Glutamatergic neuron (in vitro differentiated cells): Measurements from ENCODE around the gene P4HTM. TPM values are rescaled to one million over a fixed set of nuclear protein-coding genes. Genes with fewer than 3 reads are reported as not detected.

ENCODE experiments used
- DNase-seq: peaks from one replicate; pipeline ENCODE4 v3.0.0; 2022
- H3K27ac Mint-ChIP-seq: one replicate; pipeline ENCODE4 v1.8.0; 2020; ENCODE audit warnings: mild to moderate bottlenecking, mixed read lengths, inconsistent platforms; ENCODE audit not compliant: unreplicated experiment
- H3K27me3 Mint-ChIP-seq: one replicate; pipeline ENCODE4 v1.8.0; 2020; ENCODE audit warnings: mild to moderate bottlenecking, moderate library complexity, mixed read lengths, inconsistent platforms; ENCODE audit not compliant: unreplicated experiment
- H3K36me3 Mint-ChIP-seq: one replicate; pipeline ENCODE4 v1.8.0; 2020; ENCODE audit warnings: mild to moderate bottlenecking, mixed read lengths, inconsistent platforms; ENCODE audit not compliant: unreplicated experiment
- H3K4me1 Mint-ChIP-seq: one replicate; pipeline ENCODE4 v1.8.0; 2020; ENCODE audit warnings: mild to moderate bottlenecking, low read depth, mixed read lengths, inconsistent platforms; ENCODE audit not compliant: unreplicated experiment
- H3K4me3 Mint-ChIP-seq: one replicate; pipeline ENCODE4 v1.8.0; 2020; ENCODE audit warnings: mild to moderate bottlenecking, mixed read lengths, inconsistent platforms; ENCODE audit not compliant: unreplicated experiment
- H3K9me3 Mint-ChIP-seq: one replicate; pipeline ENCODE4 v1.8.0; 2020; ENCODE audit warnings: mild to moderate bottlenecking, moderate library complexity, mixed read lengths, inconsistent platforms; ENCODE audit not compliant: unreplicated experiment
- total RNA-seq: library from RNA; stranded (reverse); fragmentation: NEBNext Ultra II Directional; extraction: Animal tissue kit (Norgen Biotek cat#: 25700); gene quantifications from one replicate; pipeline ENCODE4 v1.2.1, GENCODE V29; 2021; ENCODE audit not compliant: unreplicated experiment
- TF ChIP-seq, protein P1 (sequence below): fragments of 200-600 bp; sonication (generic); IDR thresholded peaks from one replicate; pipeline ENCODE4 v1.5.0; 2021; ENCODE audit not compliant: partially characterized antibody, unreplicated experiment

P4HTM gene
- total RNA-seq, 1 donor from 2014 or later: 18.4 TPM

DNA sequence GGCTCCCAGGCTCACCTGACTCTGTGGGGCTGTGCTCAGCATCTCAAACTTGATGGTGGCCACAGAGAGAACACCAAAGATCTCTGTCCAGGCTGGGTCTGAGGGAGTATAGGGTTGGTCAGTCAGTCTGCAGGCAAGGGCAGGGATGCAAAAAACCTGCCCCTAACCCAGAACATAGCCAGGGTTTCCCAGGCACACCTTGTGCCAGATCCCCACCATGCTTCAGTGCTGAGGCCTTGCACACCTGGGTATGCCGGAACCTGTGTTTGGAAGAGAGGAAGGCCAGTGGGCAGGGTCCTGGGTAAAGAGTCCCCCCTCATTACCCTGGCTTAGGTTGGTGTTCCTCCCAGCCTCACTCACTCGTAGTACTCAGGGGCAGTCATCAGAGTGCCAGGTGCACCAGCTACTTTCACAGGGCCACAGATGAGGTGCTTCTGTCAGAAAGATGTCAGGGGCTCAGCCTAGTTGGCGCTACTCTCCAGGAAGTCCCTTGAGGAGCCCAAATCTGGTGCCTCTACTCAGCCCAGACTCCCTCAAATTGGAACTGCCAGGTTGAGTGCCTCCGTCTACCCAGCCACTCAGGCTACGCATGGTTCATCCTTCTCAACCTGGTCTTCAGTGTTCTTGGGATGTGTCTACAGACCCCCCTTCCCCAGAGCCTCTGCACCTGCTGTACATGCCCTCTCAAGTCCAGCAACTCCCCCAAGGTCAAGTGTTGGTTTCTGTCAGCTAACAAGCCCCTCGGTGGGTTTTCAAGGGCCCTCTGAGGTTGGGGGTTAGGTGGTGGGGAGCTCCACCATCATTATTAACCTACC is 26.6 kb downstream of the P4HTM start:
- H3K36me3 Mint-ChIP-seq: no peaks in the 10 kb centered on the region
- no peak overlapping the region for H3K4me3 Mint-ChIP-seq
- H3K27me3 Mint-ChIP-seq: peaks cover 18% of the 10 kb centered on the region
- H3K4me1 Mint-ChIP-seq: peaks cover 2% of the 10 kb centered on the region
- H3K9me3 Mint-ChIP-seq: peaks cover 11% of the 10 kb centered on the region
- TF ChIP-seq, protein P1, sequence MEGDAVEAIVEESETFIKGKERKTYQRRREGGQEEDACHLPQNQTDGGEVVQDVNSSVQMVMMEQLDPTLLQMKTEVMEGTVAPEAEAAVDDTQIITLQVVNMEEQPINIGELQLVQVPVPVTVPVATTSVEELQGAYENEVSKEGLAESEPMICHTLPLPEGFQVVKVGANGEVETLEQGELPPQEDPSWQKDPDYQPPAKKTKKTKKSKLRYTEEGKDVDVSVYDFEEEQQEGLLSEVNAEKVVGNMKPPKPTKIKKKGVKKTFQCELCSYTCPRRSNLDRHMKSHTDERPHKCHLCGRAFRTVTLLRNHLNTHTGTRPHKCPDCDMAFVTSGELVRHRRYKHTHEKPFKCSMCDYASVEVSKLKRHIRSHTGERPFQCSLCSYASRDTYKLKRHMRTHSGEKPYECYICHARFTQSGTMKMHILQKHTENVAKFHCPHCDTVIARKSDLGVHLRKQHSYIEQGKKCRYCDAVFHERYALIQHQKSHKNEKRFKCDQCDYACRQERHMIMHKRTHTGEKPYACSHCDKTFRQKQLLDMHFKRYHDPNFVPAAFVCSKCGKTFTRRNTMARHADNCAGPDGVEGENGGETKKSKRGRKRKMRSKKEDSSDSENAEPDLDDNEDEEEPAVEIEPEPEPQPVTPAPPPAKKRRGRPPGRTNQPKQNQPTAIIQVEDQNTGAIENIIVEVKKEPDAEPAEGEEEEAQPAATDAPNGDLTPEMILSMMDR: no peak
- no peak for DNase-seq
- no peak overlapping the region for H3K27ac Mint-ChIP-seq

DNA sequence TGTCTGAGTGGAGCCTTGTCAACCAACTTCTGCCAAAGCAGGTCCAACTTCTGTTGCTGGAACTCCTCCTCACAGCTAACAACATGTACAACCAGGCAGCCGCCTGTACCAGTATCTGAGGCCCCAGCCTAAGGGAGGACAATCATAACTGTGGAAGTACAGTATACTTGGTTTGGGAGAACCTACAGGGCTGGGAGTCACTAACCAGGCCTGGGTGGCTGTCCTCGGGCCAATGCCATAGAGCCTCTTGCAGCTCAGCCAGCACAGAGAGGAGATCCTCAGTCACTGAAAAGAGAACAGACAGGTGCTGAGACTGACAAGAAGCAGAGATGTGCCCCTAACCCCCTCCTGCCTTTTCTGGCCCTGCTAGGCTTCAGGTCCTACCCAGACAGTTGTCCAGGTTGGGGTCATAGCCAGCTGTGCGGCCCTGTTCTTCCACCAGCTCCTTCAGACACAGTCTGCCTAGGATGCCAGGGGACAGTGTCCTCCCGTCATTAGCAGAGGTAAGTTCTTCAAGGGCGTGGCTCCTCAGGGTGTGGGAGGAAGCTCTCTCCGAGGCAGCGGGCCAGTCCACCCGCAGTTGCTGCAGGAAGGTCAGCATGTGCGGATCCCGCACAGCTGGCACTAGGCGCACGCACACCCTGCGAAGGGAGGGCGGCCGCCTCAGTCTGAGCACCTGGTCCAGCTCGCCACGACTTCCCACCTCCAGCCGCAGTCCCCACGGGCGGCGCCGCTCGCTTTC is 27.4 kb downstream of the P4HTM start:
- H3K4me3 Mint-ChIP-seq: peak overlapping the region; percentile 80
- peaks cover 2% of the 10 kb centered on the region for H3K4me1 Mint-ChIP-seq
- no peak for DNase-seq
- H3K27ac Mint-ChIP-seq: no peak overlapping the region
- H3K27me3 Mint-ChIP-seq: peaks cover 18% of the 10 kb centered on the region
- H3K36me3 Mint-ChIP-seq: no peaks in the 10 kb centered on the region
- TF ChIP-seq, protein P1: no peak
- peaks cover 11% of the 10 kb centered on the region for H3K9me3 Mint-ChIP-seq

DNA sequence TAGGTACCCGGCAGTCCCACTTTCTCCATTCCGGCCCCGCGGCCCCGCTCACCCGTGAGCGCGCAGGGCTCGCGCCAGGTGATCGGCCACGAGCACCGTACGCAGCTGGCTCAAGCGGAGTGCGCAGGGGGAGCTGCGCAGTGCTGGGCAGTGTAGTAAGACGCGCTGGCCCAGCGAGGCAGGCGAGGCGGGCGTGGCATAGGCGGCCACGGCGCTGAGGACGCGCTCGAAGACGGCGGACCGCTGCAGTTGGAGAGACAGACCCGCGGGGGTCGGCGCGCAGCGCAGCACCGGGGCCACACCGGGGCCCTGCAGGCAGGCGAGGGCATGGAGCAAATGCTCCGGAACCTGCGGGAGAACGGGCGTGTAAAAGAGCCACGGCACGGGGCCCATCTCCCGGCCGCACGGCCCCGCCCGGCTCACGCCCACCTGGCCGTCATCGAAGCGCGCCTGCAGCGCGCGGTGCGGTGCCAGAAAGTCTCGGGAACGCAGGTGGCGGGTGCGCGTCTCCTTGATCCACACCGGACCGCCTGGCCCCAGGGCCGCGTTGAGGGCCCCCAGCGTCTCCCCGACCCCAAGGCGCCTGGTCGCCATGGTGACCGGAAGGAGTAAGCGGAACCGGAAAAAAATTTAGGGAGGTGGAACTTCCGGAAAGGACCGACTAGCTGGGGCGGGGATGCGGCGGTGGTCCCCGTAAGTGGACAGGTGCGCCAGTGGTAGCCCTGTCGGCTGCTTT is 28.1 kb downstream of the P4HTM start, which contains the start of gene DALRD3:
Gene DALRD3, minus strand, starts transcription at position 610 of the 736 bp plus-strand sequence. Its CDS starts 16 bp downstream, at position 594.
- DNase-seq: peak; percentile 68
- Mint-ChIP-seq H3K4me1 (peaks cover 6% of the 10 kb centered on the region), H3K27ac (peak within 1 kb of the TSS; percentile 78)

DNA sequence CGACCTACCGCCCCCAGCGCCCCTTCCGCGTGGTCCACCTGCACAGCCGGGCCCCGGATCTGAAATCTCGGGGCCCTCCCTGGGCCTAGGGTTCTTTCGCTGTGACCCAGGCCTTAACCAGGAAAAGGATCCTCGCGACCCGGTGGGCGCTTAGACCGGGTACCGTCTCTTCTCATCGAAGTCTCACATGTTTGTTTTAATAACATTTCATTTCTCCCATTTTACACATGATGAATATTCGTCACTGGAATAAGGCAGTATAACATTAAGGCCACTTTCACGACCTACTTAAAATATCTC is 28.6 kb downstream of the P4HTM start:
- Mint-ChIP-seq H3K4me1 (peaks cover 8% of the 10 kb centered on the region), H3K36me3 (no peaks in the 10 kb centered on the region), H3K27ac (peak overlapping the region; percentile 78), H3K27me3 (peaks cover 18% of the 10 kb centered on the region), H3K4me3 (peak overlapping the region; percentile 91), H3K9me3 (peaks cover 13% of the 10 kb centered on the region)
- no peak for DNase-seq
- TF ChIP-seq, protein P1: no peak

More for the DNA sequence above, 28.1 kb downstream of the P4HTM start, which contains the start of gene DALRD3:
- H3K4me3 Mint-ChIP-seq: peak within 1 kb of the TSS; percentile 91
- no peaks in the 10 kb centered on the region for H3K36me3 Mint-ChIP-seq
- TF ChIP-seq, protein P1: no peak
- H3K9me3 Mint-ChIP-seq: peaks cover 11% of the 10 kb centered on the region
- peaks cover 18% of the 10 kb centered on the region for H3K27me3 Mint-ChIP-seq
